SK-N-SH treated with all-trans-retinoic acid at 6 μM for 48 hours (cell line): Measurements from ENCODE around the gene ENTPD2.

ENCODE experiments used
- ATAC-seq: fragments of 200-7000 bp; cut with Tn5 transposase; 3 replicates; pipeline ENCODE4 v1.9.1; 2020; ENCODE audit warnings: mild to moderate bottlenecking, moderate library complexity
- BACH2 ChIP-seq: fragments of 250-450 bp; sonication (Bioruptor Pico); IDR thresholded peaks from 2 replicates; pipeline ENCODE4 v1.9.0; 2021; ENCODE audit warnings: mild to moderate bottlenecking, borderline replicate concordance
- CSDC2 ChIP-seq: fragments of 250-450 bp; sonication (Bioruptor Pico); IDR thresholded peaks from 2 replicates; pipeline ENCODE4 v1.5.0; 2020; ENCODE audit warnings: mild to moderate bottlenecking, moderate library complexity
- ESRRG ChIP-seq: fragments of 250-450 bp; sonication (Bioruptor Pico); IDR thresholded peaks from 2 replicates; pipeline ENCODE4 v1.6.1; 2021; ENCODE audit warnings: mild to moderate bottlenecking
- ISL1 ChIP-seq: fragments of 250-450 bp; sonication (Bioruptor Pico); IDR thresholded peaks from 2 replicates; pipeline ENCODE4 v2.1.2; 2022; ENCODE audit warnings: mild to moderate bottlenecking, moderate library complexity
- PPARA ChIP-seq: fragments of 250-450 bp; sonication (Bioruptor Pico); IDR thresholded peaks from 2 replicates; pipeline ENCODE4 v1.5.0; 2020; ENCODE audit warnings: mild to moderate bottlenecking, borderline replicate concordance
- RARB ChIP-seq: fragments of 250-450 bp; sonication (Bioruptor Pico); IDR thresholded peaks from 2 replicates; pipeline ENCODE4 v1.8.0; 2021; ENCODE audit warnings: mild to moderate bottlenecking, moderate library complexity
- SNAI2 ChIP-seq: fragments of 250-450 bp; sonication (Bioruptor Pico); IDR thresholded peaks from 2 replicates; pipeline ENCODE4 v1.5.0; 2020; ENCODE audit warnings: mild to moderate bottlenecking, moderate library complexity
- TCF4 ChIP-seq: fragments of 250-450 bp; sonication (Bioruptor Pico); IDR thresholded peaks from 2 replicates; pipeline ENCODE4 v1.8.0; 2021; ENCODE audit warnings: mild to moderate bottlenecking, moderate library complexity, borderline replicate concordance
- TOX ChIP-seq: fragments of 250-450 bp; sonication (Bioruptor Pico); IDR thresholded peaks from 2 replicates; pipeline ENCODE4 v1.8.0; 2021; ENCODE audit warnings: mild to moderate bottlenecking, moderate library complexity, borderline replicate concordance
- ZC3H10 ChIP-seq: fragments of 250-450 bp; sonication (Bioruptor Pico); IDR thresholded peaks from 2 replicates; pipeline ENCODE4 v1.5.1; 2021; ENCODE audit warnings: mild to moderate bottlenecking, moderate library complexity
- ZFP30 ChIP-seq: fragments of 450-650 bp; formaldehyde crosslinking; IDR thresholded peaks from 2 replicates; pipeline ENCODE4 v1.5.0; 2022; ENCODE audit warnings: mild to moderate bottlenecking, moderate library complexity
- ZNF8 ChIP-seq: fragments of 450-650 bp; formaldehyde crosslinking; IDR thresholded peaks from 2 replicates; pipeline ENCODE4 v1.5.0; 2020; ENCODE audit warnings: mild to moderate bottlenecking, moderate library complexity
- TF ChIP-seq, protein P1 (sequence below): fragments of 250-450 bp; sonication (Bioruptor Pico); IDR thresholded peaks from 2 replicates; pipeline ENCODE4 v1.5.0; 2020; ENCODE audit warnings: mild to moderate bottlenecking, moderate library complexity
- TF ChIP-seq, protein P2 (sequence below): fragments of 250-450 bp; sonication (Bioruptor Pico); IDR thresholded peaks from 2 replicates; pipeline ENCODE4 v1.5.1; 2021; ENCODE audit warnings: mild to moderate bottlenecking, moderate library complexity
- TF ChIP-seq, protein P3 (sequence below): fragments of 250-450 bp; sonication (Bioruptor Pico); IDR thresholded peaks from 2 replicates; pipeline ENCODE4 v1.5.1; 2020; ENCODE audit warnings: low read depth, mild to moderate bottlenecking, moderate library complexity
- TF ChIP-seq, protein P4 (sequence below): fragments of 250-450 bp; sonication (Bioruptor Pico); IDR thresholded peaks from 2 replicates; pipeline ENCODE4 v1.8.0; 2020; ENCODE audit warnings: mild to moderate bottlenecking, moderate library complexity, borderline replicate concordance
- TF ChIP-seq, protein P5 (sequence below): fragments of 250-450 bp; sonication (Bioruptor Pico); IDR thresholded peaks from 2 replicates; pipeline ENCODE4 v1.8.0; 2021; ENCODE audit warnings: low read depth, mild to moderate bottlenecking, moderate library complexity, borderline replicate concordance

ENTPD2 gene

DNA sequence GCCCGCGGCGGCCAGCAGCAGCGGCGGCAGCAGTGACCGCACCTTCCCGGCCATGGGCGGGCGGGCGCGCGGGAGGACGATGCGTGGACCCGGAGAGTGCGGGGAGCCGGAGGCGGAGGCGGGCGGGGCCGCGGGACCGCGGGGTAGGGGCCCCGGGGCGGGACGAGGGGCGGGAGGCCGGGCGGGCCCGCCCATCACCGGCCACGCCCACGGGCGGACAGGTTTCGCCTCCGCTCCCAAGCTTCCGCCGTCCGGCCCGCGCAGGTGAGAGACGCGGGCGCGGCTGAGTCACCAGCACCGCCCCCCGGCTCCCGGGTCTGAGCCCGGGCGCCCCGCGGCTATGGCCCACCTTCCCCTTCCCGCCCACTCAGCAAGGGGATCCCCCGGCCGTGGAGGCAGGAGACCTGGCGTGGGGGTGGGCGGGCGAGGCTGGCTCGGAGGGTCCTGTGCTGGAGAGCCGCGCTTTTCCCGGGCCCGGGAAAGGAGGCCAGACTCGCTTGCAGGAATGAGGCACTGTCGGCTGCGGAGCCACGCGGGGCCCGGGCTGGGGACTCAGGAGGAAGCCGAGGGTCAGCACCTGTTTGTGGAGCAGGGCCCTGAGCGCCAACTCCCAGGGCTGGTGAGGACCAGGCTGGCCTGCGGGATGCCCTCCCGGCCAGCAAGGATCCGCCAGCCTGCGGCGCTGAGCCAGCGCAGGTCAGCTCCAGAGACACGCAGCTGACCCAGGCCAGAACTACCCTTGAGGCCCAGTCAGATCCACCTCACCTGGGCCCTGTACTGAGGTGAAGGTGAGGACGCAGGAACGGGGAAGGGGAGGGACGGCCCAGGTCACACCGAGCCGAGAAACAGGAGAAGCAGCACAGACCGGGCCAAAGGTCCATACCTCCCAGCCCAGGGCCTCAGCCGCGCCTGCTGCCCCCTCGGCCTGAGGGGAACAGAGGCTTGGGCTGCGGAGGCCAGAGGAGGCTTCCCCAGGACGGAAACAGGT is at the start of gene ENTPD2:
TSS of gene ENTPD2 (minus strand) at position 118 of the 988 bp plus-strand sequence. CDS start at position 54, 64 bp downstream.
- TF ChIP-seq ISL1 (CRISPR knock-in tag) (no peak), ZC3H10 (CRISPR knock-in tag) (no peak), PPARA (no peak), ZNF8 (no peak), BACH2 (CRISPR knock-in tag) (no peak), ZFP30 (CRISPR knock-in tag) (no peak), TOX (CRISPR knock-in tag) (no peak), TCF4 (CRISPR knock-in tag) (no peak)
- TF ChIP-seq, protein P1, sequence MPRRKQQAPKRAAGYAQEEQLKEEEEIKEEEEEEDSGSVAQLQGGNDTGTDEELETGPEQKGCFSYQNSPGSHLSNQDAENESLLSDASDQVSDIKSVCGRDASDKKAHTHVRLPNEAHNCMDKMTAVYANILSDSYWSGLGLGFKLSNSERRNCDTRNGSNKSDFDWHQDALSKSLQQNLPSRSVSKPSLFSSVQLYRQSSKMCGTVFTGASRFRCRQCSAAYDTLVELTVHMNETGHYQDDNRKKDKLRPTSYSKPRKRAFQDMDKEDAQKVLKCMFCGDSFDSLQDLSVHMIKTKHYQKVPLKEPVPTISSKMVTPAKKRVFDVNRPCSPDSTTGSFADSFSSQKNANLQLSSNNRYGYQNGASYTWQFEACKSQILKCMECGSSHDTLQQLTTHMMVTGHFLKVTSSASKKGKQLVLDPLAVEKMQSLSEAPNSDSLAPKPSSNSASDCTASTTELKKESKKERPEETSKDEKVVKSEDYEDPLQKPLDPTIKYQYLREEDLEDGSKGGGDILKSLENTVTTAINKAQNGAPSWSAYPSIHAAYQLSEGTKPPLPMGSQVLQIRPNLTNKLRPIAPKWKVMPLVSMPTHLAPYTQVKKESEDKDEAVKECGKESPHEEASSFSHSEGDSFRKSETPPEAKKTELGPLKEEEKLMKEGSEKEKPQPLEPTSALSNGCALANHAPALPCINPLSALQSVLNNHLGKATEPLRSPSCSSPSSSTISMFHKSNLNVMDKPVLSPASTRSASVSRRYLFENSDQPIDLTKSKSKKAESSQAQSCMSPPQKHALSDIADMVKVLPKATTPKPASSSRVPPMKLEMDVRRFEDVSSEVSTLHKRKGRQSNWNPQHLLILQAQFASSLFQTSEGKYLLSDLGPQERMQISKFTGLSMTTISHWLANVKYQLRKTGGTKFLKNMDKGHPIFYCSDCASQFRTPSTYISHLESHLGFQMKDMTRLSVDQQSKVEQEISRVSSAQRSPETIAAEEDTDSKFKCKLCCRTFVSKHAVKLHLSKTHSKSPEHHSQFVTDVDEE (CRISPR knock-in tag): no peak
- TF ChIP-seq, protein P2, sequence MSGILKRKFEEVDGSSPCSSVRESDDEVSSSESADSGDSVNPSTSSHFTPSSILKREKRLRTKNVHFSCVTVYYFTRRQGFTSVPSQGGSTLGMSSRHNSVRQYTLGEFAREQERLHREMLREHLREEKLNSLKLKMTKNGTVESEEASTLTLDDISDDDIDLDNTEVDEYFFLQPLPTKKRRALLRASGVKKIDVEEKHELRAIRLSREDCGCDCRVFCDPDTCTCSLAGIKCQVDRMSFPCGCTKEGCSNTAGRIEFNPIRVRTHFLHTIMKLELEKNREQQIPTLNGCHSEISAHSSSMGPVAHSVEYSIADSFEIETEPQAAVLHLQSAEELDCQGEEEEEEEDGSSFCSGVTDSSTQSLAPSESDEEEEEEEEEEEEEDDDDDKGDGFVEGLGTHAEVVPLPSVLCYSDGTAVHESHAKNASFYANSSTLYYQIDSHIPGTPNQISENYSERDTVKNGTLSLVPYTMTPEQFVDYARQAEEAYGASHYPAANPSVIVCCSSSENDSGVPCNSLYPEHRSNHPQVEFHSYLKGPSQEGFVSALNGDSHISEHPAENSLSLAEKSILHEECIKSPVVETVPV (CRISPR knock-in tag): no peak
- TF ChIP-seq, protein P3, sequence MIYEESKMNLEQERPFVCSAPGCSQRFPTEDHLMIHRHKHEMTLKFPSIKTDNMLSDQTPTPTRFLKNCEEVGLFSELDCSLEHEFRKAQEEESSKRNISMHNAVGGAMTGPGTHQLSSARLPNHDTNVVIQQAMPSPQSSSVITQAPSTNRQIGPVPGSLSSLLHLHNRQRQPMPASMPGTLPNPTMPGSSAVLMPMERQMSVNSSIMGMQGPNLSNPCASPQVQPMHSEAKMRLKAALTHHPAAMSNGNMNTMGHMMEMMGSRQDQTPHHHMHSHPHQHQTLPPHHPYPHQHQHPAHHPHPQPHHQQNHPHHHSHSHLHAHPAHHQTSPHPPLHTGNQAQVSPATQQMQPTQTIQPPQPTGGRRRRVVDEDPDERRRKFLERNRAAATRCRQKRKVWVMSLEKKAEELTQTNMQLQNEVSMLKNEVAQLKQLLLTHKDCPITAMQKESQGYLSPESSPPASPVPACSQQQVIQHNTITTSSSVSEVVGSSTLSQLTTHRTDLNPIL (CRISPR knock-in tag): no peak
- TF ChIP-seq, protein P4, sequence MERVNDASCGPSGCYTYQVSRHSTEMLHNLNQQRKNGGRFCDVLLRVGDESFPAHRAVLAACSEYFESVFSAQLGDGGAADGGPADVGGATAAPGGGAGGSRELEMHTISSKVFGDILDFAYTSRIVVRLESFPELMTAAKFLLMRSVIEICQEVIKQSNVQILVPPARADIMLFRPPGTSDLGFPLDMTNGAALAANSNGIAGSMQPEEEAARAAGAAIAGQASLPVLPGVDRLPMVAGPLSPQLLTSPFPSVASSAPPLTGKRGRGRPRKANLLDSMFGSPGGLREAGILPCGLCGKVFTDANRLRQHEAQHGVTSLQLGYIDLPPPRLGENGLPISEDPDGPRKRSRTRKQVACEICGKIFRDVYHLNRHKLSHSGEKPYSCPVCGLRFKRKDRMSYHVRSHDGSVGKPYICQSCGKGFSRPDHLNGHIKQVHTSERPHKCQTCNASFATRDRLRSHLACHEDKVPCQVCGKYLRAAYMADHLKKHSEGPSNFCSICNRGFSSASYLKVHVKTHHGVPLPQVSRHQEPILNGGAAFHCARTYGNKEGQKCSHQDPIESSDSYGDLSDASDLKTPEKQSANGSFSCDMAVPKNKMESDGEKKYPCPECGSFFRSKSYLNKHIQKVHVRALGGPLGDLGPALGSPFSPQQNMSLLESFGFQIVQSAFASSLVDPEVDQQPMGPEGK (CRISPR knock-in tag): no peak
- no peak for ATAC-seq

DNA sequence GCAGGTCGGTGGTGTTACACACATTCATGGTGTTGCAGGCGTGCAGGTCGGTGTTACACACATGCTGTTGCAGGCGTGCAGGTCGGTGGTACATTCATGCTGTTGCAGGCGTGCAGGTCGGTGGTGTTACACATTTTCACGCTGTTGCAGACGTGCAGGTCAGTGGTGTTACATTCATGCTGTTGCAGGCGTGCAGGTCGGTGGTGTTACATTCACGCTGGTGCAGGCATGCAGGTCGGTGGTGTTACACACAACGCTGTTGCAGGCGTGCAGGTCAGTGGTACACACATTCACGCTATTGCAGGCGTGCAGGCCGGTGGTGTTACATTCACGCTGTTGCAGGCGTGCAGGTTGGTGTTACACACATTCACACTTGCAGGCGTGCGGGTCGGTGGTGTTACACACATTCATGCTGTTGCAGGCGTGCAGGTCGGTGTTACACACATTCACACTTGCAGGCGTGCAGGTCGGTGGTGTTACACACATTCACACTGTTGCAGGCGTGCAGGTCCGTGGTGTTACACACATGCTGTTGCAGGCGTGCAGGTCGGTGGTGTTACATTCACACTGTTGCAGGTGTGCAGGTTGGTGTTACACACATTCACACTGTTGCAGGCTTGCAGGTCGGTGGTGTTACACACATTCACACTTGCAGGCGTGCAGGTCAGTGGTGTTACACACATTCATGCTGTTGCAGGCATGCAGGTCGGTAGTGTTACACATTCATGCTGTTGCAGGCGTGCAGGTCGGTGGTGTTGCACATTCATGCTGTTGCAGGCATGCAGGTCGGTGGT is 49.5 kb upstream of the ENTPD2 start:
- no peak for ATAC-seq
- TF ChIP-seq TOX (CRISPR knock-in tag) (no peak), CSDC2 (CRISPR knock-in tag) (no peak), TCF4 (CRISPR knock-in tag) (no peak), SNAI2 (CRISPR knock-in tag) (no peak), ISL1 (CRISPR knock-in tag) (no peak), ZC3H10 (CRISPR knock-in tag) (no peak), ZNF8 (no peak), ESRRG (no peak), RARB (CRISPR knock-in tag) (no peak), BACH2 (CRISPR knock-in tag) (no peak), ZFP30 (CRISPR knock-in tag) (no peak)
- TF ChIP-seq, protein P3 (CRISPR knock-in tag): no peak
- TF ChIP-seq, protein P5, sequence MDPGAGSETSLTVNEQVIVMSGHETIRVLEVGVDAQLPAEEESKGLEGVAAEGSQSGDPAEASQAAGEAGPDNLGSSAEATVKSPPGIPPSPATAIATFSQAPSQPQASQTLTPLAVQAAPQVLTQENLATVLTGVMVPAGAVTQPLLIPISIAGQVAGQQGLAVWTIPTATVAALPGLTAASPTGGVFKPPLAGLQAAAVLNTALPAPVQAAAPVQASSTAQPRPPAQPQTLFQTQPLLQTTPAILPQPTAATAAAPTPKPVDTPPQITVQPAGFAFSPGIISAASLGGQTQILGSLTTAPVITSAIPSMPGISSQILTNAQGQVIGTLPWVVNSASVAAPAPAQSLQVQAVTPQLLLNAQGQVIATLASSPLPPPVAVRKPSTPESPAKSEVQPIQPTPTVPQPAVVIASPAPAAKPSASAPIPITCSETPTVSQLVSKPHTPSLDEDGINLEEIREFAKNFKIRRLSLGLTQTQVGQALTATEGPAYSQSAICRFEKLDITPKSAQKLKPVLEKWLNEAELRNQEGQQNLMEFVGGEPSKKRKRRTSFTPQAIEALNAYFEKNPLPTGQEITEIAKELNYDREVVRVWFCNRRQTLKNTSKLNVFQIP (CRISPR knock-in tag): no peak
- TF ChIP-seq, all 23 proteins: peak for 0
